ENCODE measurements around the gene BMF.

DNA sequence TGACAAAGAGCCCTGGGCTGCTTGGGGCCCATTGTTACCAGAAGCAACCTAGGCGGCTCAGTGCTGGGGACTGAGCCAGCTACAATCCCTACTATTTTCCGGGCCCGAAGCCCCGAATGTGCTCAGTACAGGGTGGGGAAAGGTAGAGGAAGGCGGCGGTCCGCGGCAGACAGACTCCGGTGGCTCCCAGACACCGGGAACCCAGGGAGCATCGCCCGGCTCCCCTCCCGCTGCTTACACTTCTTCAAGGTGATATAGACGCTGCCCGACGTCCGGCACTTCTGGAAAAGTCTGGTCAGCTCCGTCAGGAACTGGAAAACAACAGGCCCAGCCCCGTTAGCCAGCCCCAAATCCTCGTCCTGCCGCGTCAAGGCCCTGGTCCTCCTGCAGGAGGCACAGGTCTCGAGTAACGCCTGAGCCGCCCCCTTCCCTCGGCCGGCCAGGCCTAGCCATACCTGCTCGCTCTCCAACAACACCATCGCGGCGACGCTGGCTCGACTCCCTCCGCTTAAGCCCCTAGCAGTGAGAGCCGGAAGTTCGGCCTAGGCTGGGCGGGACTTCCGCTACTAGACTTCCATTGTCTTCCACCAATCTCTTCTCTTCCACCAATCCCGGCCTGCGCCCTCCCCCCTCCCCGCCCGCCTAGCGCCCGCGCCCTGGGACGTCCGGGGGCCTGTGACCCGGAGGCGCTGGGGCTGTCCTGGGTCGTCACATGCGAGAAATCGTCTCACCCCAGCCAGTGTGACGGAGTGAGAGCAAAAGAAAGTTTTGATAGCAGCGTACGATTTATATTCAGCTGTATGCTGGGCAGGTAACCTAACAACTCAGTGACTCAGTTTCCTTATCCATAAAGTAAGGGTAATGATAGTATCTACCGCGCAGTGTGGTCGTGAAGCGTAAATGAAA, 69.8 kb downstream of the BMF start, which contains the start of gene SRP14:
- TF ChIP-seq, protein P1, sequence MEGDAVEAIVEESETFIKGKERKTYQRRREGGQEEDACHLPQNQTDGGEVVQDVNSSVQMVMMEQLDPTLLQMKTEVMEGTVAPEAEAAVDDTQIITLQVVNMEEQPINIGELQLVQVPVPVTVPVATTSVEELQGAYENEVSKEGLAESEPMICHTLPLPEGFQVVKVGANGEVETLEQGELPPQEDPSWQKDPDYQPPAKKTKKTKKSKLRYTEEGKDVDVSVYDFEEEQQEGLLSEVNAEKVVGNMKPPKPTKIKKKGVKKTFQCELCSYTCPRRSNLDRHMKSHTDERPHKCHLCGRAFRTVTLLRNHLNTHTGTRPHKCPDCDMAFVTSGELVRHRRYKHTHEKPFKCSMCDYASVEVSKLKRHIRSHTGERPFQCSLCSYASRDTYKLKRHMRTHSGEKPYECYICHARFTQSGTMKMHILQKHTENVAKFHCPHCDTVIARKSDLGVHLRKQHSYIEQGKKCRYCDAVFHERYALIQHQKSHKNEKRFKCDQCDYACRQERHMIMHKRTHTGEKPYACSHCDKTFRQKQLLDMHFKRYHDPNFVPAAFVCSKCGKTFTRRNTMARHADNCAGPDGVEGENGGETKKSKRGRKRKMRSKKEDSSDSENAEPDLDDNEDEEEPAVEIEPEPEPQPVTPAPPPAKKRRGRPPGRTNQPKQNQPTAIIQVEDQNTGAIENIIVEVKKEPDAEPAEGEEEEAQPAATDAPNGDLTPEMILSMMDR (IDR thresholded peaks at IDR 0.05; ENCODE audit: insufficient read depth, low read length): no peak
- TF ChIP-seq REST (IDR thresholded peaks at IDR 0.05; ENCODE audit: insufficient replicate concordance, low read depth) (no peak), POLR2AphosphoS5 (IDR thresholded peaks at IDR 0.05; ENCODE audit: low read depth) (peak; percentile 86; the same call in 1 of the 2 replicates), SPI1 (IDR thresholded peaks at IDR 0.05; ENCODE audit: borderline replicate concordance, low read depth) (no peak)
